Mucosa of descending colon (tissue), 3 donors: ENCODE data around the gene AKR1B1. TPM values are rescaled to one million over a fixed set of nuclear protein-coding genes. Genes with fewer than 3 reads are reported as not detected.

Experiments
- ATAC-seq: fragments of 200-7000 bp; cut with Tn5 transposase; one replicate; pipeline ENCODE4 v1.9.1; 2020; ENCODE audit warnings: mild to moderate bottlenecking, moderate library complexity
- DNase-seq, 3 donors: peaks; one replicate each; pipeline ENCODE4 v3.0.0-alpha.2; 2020
- H3K36me3 ChIP-seq: fragments of 200-600 bp; one replicate; pipeline ENCODE4 v1.8.0; 2021; ENCODE audit warnings: low read depth, mild to moderate bottlenecking
- H3K4me1 ChIP-seq: fragments of 200-600 bp; one replicate; pipeline ENCODE4 v1.8.0; 2021; ENCODE audit warnings: low read depth, mild to moderate bottlenecking
- H3K4me3 ChIP-seq: fragments of 200-600 bp; one replicate; pipeline ENCODE4 v1.8.0; 2021; ENCODE audit warnings: mild to moderate bottlenecking
- H3K9me3 ChIP-seq: fragments of 200-600 bp; one replicate; pipeline ENCODE4 v1.8.0; 2021; ENCODE audit warnings: mild to moderate bottlenecking
- CTCF ChIP-seq: fragments of 200-600 bp; IDR thresholded peaks from one replicate; pipeline ENCODE4 v1.8.0; 2022; ENCODE audit warnings: antibody characterized with exemption, mild to moderate bottlenecking
- intact Hi-C, 2 donors: fragments of 100-400 bp; cut with DNase I in 1 of 2; cut with micrococcal nuclease in 1 of 2; formaldehyde crosslinking; loops; one replicate each; pipeline versions ENCODE4 v1.11.0 to v1.11.1; 2022; cut with DNase I, micrococcal nuclease
- total RNA-seq, 3 donors: library from RNA; stranded (reverse); fragmentation: NEBNext Ultra II Directional in 2 of 3; extraction: Animal tissue kit (Norgen Biotek cat#: 25700) in 2 of 3; gene quantifications; one replicate each; pipeline versions ENCODE4 v1.2.1 to v1.2.4, GENCODE V29; 2021 to 2023
- donor health status: DM: no; HTN: no; CAD: no; lungs with moderate emphysema.
- donor health status: DM: no; HTN: no; CAD: no.
- donor health status: DM: no; HTN: yes; CAD: no.

The AKR1B1 gene
- total RNA-seq, 3 donors from 2014 or later = 12.9 to 51.1 (median 29.2) TPM

GRCh38 chr7:134419085-134419484 is 39.8 kb downstream of the AKR1B1 start:
- Histone ChIP-seq H3K9me3 (no peaks in the 10 kb centered on the region), H3K4me1 (peaks cover 14% of the 10 kb centered on the region), H3K4me3 (no peak overlapping the region), H3K36me3 (no peaks in the 10 kb centered on the region)
- ATAC-seq (peak; percentile 80), DNase-seq (peak in 1 of 3 donors; percentile 35)
- intact Hi-C loops = no loop called here
- no peak for TF ChIP-seq CTCF

GRCh38 chr7:134415700-134416099 is 43.2 kb downstream of the AKR1B1 start:
- Histone ChIP-seq H3K4me1 (peaks cover 11% of the 10 kb centered on the region), H3K9me3 (no peaks in the 10 kb centered on the region), H3K36me3 (no peaks in the 10 kb centered on the region), H3K4me3 (no peak overlapping the region)
- TF ChIP-seq CTCF = no peak
- DNase-seq (no peak), ATAC-seq (no peak)
- intact Hi-C loops = no loop called here

- ATAC-seq = no peak
- H3K4me3 ChIP-seq = no peak overlapping the region
- intact Hi-C loops = no loop called here
- H3K4me1 ChIP-seq = peaks cover 6% of the 10 kb centered on the region
- TF ChIP-seq CTCF = no peak
- no peaks in the 10 kb centered on the region for H3K36me3 ChIP-seq
- no peaks in the 10 kb centered on the region for H3K9me3 ChIP-seq
- DNase-seq = no peak
Observed at GRCh38 chr7:134414109-134414508, 44.8 kb downstream of the AKR1B1 start.

- Histone ChIP-seq H3K4me1 (no peaks in the 10 kb centered on the region), H3K36me3 (no peaks in the 10 kb centered on the region), H3K4me3 (no peak overlapping the region), H3K9me3 (no peaks in the 10 kb centered on the region)
- no peak for ATAC-seq
- no peak for DNase-seq
- intact Hi-C loops = no loop called here
- no peak for TF ChIP-seq CTCF
Observed at GRCh38 chr7:134407311-134407710, 51.6 kb downstream of the AKR1B1 start.

GRCh38 chr7:134406431-134406830 is 52.5 kb downstream of the AKR1B1 start:
- ATAC-seq (no peak), DNase-seq (no peak)
- Histone ChIP-seq H3K36me3 (no peaks in the 10 kb centered on the region), H3K9me3 (no peaks in the 10 kb centered on the region), H3K4me3 (no peak overlapping the region), H3K4me1 (no peaks in the 10 kb centered on the region)
- intact Hi-C loops = no loop called here
- TF ChIP-seq CTCF = no peak

GRCh38 chr7:134405299-134405698 is 53.6 kb downstream of the AKR1B1 start:
- no peaks in the 10 kb centered on the region for H3K36me3 ChIP-seq
- DNase-seq (no peak), ATAC-seq (no peak)
- no peaks in the 10 kb centered on the region for H3K9me3 ChIP-seq
- H3K4me3 ChIP-seq = no peak overlapping the region
- intact Hi-C loops = no loop called here
- no peak for TF ChIP-seq CTCF
- no peaks in the 10 kb centered on the region for H3K4me1 ChIP-seq
